Superior temporal gyrus (tissue), 1 donor: Measurements from ENCODE around the gene FBXO42.

Source experiments
- DNase-seq: peaks from one replicate; pipeline ENCODE4 v3.0.0-alpha.2; 2016; ENCODE audit errors: extremely low spot score

Gene FBXO42

DNA sequence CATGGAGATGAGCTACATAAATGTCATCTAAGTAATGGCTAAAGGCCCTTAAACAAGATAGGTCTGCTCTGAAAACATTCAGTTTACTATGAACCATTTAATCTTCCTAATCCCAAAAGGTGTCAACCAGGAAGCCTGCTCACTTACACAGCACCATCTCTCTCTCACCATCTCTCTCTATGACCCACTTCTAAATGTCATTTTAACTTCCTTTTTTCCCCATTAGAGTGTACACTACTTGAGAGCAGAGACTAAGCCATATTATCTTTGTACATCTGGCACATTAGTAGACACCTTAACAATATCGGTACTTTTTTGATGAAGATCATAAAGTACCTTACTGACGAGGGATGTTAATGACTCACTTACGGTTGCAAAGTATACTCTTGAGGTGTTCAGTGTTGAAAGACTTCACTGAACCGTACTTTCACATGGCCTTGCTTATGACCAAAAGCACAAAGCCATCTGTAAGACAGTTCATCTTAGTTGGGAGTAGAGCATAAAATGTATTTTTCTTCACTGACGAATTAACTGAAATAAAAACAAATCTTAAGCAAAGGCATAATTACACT, 25.4 kb downstream of the FBXO42 start:
- no peak for DNase-seq

DNA sequence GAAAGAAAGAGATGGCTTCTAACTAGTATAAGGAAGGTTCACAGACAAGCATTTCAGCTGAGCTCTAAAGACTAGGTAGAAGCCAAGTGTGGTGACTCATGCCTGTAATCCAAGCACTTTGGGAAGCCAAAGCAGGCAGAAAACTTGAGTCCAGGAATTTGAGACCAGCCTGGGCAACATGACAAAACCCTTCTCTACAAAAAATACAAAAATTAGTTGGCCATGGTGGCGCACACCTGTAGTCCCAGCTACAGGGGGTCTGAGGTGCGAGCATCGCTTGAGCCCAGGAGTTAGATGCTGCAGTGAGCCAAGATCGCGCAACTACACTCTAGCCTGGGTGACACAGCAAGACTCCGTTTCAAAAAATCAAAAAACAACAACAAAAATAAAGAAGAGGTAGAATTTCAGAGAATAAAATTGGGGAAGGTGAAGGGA, 27.8 kb downstream of the FBXO42 start:
- DNase-seq: no peak

DNA sequence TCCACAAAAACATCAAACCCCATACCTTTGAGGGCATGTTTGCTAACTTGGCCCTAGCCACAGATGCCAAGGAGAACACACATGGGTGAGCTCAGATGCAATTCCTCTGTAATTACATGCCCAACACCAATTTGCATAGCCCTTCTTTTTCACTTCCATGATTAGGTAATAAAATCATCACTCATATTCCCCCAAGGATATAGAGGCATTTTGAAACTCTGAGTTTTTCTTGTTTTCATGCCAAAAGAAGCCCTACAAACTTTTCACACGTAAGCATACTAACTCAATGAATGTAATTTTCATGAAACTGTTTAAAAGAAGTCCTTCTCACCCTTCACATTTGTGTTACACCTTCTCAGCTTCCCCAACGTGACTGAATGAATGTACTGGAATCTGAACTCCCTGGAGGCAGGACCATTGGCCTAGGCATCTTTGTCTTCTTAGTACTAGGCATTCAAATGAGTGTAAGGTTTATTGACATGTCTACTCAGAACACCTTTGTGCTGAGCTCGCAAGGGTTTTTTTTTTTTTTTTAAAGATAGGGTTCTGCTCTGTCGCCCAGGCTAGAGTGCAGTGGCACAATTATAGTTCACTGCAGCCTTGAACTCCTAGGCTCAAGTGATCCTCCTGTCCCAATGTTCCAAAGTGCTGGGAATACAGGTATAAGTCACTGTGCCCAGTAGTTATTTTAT, 31.0 kb downstream of the FBXO42 start:
- no peak for DNase-seq

DNA sequence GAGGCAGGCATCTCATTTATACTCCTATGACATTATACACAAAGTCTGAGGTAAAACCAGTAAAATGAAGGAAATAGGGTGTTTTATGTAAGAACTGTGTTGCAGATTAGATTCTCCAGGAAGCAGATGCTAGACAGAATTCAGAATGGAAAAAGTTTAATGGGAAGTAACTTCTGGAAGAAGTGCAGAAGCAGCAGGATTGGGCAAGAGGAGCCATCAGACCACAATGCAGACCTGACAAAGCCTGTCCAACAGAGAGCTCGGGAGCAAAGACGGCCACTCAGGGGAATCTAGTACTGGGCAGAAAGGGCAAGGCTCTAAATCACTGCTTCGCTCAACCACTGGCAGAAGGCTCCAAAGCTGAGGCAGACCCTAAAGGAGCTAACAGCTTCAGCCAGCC, 33.7 kb downstream of the FBXO42 start:
- no peak for DNase-seq

DNA sequence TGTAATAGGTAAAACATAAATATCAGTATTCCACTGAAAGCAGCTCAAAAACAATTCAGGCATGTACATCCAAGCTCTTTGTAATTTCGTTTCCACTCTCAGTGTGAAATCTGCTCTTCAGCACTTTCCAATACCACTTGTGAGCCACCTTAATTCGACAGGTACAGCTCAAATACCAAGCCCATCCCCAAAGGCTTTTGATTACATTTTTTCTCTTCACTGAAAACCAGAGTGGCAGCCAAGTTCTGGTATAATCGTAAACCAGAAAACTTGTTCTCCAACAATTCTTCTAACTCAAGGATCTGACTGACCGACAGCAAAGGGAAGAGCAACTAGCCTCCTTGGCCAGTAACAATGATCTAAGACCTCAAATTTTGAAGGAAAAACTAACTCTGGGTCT, 36.8 kb downstream of the FBXO42 start:
- DNase-seq: no peak

DNA sequence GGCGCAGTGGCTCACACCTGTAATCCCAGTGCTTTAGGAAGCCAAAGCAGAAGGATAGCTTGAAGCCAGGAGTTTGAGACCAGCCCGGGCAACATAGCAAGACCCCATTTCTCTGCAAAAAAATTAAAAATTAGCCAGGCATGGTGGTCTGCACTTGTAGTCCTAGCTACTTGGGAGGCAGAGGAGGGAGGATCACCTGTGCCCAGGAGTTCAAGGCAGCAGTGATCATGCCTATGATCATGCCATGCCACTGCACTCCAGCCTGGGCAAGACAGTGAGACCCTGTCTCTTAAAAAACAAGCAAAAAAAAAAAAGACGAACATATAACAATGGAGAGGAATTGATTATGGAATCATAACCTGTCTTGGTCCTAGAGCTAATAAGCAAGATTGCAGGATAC, 45.1 kb downstream of the FBXO42 start:
- no peak for DNase-seq

DNA sequence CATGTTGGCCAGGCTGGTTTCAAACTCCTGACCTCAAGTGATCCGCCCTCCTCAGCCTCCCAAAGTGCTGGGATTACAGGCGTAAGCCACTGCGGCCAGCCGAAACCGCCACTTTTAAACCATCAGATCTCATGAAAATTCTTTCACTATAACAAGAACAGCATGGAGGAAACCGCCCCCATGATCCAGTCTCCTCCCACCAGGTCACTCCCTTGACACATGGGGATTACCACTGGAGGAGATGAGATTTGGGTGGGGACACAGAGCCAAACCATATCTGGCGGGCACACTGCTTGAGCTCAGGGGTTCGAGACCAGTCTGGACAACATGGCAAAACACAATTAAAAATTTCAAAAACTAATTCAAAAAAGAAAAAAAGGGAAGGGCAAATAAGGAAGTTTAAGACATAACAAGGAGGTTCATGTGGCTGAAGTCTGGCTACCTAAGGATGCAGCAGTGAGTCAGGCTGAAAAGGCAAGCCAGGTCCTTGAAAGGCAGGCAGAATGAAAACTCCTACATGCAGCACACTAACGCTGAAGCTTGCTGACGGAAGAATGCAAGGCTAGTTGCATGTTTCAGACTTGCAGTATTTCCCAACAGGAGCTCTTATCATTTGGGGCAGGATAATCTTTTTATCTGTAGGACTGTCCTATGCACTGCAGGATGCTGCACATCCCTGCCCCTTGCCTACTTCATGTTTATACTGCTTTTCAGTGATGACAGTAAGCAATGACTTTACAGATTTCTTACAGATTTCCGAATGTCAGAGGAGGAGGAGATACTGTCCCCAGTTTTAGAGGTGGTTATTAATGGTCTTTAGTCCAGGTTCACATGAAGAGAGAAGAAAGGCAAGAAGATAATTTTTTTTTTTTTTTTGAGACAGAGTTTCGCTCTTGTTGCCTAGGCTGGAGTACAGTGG, 49.3 kb downstream of the FBXO42 start:
- no peak for DNase-seq

DNA sequence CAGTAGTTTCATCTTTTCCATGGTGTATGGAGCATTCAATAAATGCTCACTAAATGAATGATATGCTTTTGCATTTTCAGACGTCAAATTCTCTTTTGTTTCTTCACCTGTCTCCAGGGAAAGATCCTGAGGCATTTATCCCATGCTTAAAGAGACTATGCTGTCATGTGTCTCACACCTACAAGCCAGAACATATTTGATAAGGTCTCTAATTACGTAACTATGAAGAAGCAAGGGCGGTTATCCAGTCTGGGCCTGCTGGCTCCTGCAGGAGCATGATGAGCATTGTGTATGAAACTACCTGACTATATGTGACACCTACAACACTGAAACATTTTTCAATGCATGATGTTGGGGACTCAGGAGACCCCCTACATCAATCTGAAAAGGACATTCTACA, 51.8 kb downstream of the FBXO42 start:
- no peak for DNase-seq

DNA sequence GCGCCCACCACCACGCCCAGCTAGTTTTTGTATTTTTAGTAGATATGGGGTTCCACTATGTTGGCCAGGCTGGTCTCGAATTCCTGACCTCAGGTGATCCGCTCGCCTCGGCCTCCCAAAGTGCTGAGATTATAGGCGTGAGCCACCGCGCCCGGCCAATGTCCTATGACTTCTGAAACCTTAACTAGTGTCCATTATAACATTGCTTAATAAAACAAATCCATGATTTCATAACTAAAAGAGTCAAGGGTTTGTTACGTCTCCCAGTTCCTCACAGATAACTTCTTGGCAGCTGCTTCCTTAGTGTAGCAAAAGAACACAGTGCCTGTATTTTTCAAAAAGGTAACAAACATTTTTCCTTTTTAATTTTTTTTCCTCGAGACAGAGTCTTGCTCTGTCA, 53.6 kb downstream of the FBXO42 start:
- DNase-seq: no peak

DNA sequence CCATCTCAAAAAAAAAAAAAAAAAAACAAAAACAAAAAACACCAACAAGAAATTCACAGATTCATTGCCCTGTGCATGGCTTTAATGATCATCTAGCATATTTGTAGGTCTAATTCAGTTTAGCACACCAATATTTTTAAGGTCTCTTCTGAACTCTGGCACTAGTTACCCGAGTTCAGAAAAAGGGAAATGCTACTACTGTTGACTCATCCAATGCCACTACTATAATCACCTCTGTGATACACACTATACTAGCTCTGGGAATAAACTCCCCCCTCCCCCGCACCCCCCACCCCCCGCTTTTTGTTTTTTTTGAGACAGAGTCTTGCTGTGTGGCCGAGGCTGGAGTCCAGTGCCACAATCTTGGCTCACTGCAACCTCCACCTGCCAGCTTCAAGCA, 55.6 kb downstream of the FBXO42 start:
- no peak for DNase-seq

DNA sequence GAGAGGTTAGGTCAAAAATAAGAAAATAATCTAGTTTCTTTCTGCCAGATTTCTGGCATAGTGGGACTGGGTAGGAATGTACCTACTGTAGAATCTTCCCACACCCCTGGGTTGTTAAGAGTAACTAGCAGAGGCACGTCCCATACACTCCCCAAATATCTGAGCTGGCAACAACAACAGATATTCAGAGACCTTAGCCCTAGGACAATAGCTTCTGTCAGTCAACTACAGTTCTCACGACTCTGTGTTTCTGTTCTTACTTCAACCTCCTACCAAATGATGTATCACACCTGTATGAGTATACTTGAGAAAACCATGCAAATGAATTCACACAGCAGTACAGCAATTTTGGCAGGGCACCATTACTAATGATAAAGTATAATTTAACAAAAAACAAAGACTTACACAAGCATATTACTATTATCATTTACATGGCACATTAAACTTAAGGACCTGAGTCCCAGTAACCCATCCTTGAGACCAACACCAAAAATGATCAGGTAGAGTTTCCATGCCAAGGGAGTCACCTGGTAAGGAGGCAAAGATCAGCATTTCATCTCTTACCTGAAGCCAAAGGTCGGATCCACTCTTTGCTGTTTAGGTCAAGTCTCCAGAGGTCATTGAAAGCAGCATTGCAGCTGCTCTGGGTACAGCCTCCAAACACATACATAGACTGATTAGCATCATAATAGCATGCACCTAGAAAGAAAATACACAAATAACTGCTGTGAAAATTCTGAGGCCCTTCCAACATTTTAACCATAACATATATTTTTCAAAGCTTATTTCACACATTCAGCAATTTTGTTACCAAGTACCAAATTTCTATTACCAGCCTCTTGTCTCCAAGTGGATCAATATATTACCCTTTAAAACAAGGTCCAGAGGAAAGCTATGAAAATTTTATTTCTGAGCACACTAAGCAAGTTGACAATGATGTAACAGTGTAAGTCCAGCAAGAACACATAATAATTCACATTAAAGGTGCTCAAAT, 57.8 kb downstream of the FBXO42 start:
- DNase-seq: no peak

DNA sequence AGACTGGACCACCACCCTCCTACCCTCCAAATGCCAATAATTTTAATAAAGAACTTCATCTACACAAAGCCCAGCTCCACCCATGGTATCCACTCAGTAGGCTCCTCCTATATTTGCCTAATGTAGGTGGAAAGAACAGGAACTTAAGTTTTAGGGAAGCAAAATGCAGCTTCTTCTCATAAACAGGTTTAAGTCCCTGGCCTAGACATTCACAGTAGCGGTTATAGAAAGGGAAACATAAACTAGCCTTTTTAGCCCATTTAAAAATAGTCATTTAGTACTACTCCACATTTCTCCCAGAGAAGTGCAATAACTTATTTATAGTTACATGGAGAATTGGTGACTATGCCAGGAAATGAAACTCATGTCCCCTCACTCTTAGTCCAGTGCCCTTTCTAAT, 58.7 kb downstream of the FBXO42 start:
- DNase-seq: no peak

DNA sequence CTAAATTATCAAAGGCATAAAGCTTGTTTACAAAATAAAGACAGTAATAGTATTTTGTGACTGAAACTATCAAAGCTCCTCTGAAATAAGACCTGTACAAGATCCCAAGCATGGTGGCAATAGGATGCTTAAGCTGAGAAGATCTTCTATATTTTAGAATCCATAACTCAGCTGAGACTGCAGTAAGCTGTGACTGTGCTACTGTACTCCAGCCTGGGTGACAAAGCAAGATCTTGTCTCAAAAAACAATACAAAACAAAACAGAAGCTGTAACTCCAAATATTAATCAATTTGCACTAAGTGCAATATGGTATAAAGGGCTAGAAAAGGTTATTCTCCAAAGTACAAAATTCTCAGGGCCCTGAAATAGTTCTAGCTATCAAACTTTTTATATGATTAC, 59.5 kb downstream of the FBXO42 start:
- no peak for DNase-seq

DNA sequence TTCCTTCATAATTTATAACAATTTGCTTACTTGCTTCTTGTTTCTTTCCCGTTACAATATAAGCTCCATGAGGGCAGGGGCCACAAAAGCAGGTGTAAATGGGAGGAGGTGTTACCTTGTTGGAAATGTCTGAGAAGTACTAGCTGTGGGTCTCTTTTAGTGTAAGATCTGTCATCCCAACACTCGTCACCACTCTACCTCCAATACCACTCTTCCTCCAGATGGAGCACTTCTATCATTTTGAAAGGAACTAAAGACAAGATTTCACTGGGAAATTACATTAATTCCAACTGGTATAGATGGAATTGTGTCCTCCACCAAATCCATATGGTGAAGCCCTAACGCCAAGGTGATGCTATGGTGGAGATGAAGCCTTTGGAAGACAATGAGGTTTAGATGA, 62.3 kb downstream of the FBXO42 start:
- no peak for DNase-seq

DNA sequence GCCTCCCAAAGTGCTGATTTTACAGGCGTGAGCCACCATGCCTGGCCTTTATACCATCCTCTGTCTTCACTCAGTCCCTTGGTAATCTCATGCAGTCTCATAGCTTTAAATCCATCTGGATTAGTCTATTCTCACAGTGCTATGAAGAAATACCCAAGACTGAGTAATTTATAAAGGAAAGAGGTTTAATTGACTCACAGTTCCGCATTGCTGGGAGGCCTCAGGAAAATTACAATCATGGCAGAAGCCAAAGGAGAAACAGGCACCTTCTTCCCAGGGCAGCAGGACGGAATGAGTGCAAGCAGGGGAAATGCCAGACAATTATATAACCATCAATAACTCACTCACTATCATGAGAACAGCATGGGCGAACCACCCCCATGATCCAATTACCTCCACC, 66.2 kb downstream of the FBXO42 start:
- DNase-seq: no peak

DNA sequence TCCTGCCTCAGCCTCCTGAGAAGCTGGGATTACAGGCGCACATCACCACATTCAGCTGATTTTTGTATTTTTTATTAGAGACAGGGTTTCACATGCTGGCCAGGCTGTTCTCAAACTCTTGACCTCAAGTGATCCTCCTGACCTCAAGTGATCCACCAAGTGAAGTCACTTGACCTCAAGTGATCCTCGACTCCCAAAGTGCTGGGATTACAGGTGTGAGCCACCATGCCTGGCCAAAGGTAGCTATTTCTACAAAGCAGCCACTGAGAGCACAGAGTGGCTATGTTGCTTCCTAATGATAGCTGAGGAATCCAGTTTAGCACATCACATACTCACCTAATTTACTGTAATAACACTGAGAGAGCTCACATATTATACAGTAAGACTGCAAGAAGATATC, 70.5 kb downstream of the FBXO42 start:
- no peak for DNase-seq

DNA sequence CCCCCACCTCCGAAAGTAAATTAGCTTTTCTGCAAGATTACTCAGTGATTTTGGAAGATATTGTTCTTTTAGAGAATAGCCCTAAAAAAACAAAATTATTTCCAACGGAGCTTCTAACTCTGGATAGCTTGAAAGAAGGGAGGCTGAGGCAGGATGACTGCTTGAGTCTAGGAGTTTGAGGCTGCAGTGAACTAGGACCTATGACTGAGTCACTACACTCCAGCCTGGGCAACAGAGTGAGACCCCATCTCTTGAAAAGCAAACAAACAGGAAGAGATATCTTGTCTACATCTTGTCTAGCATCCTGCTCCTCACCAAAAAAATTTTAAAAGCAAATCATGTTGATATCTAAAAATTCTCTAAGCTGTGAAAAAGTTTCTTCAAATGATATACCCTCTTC, 73.1 kb downstream of the FBXO42 start:
- no peak for DNase-seq

DNA sequence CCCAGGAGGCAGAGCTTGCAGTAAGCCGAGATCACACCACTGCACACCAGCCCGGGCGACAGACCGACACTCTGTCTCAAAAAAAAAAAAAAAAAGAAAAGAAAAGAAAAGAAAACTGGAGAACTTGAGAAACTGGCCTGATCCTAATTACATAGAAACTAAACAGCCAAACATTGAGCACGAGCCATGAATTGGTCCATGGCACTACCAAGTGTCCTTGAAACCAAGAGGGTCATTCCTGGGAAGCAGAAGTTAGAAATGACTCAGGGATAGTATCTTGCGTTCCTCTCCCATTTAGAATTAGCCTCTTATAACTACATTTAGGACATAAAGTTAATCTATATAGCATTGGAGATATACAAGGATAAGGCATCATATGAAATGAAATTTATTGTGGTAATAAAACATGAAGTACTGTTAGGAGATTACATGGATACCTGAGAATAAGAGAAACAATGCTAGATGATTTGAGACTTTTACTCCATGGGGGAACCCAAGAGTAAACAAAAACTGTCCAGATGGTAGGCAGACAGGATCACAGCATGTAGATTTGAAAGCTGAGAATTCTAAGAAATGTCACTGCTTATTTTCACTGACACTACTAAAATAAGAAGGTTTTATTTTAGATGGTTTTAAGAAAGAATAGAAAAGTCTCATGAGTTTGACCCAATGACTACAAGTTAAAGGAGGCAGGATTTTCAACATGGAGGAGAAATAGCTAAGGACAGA, 75.8 kb downstream of the FBXO42 start:
- no peak for DNase-seq

DNA sequence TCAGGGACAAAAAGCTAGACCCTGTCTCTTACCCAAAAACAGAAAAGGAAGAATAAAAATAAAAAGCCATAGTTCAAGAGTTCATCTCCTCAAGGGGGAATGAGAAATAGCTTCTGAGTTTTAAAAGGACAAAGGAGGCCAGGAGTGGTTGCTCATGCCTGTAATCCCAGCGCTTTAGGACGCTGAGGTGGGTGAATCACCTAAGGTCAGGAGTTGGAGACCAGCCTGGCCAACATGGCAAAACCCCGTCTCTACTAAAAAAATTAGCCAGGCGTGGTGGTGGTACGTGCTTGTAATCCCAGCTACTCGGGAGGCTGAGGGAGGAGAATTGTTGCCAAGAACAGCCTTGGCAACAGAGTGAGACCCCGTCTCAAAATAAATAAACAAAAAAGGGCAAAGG, 76.7 kb downstream of the FBXO42 start:
- DNase-seq: no peak

DNA sequence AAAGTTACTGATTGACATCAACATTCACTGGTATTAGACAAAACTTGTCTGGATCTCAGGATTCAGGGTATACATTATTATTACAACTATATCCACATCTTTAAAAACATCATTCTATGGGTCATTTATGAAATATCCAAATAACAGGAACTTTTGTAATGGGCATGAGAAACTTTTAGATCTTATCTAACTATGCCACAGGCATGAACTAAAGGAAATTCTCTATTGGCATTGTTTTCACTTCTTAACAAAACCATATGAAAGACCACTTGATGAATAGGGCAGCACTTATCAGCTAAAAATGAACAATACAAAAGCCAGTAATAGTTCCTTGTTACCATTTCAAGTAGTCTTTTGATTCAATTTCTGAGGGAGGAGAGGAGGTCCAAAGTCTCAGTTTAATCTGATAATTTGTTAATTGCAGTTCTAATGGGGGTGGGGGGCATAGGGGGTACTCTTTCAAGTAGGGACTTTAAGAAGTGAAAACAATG, 84.5 kb downstream of the FBXO42 start:
- DNase-seq: no peak
